OCI-LY3 (cell line): ENCODE results near the gene PTPRN2.

Experiments
- H2AFZ ChIP-seq: fragments of 200-600, 300-600 bp; shearing (Covaris generic); 2 replicates; pipeline ENCODE4 v1.6.0; 2014; ENCODE audit warnings: antibody characterized with exemption, low read depth, low read length
- H3K27ac ChIP-seq: fragments of 200-600, 300-600 bp; sonication (generic); 2 replicates; pipeline ENCODE4 v1.5.1; 2014; ENCODE audit warnings: mild to moderate bottlenecking, low read length, moderate library complexity, mixed read lengths
- H3K27me3 ChIP-seq: fragments of 200-600, 300-600 bp; sonication (generic); 2 replicates; pipeline ENCODE4 v1.6.1; 2014; ENCODE audit warnings: low read depth, low read length, mixed read lengths
- H3K36me3 ChIP-seq: fragments of 200-600, 300-600 bp; sonication (generic); replicated peaks from 2 replicates; pipeline ENCODE3; 2014; ENCODE audit warnings: low read depth, low read length, mixed read lengths
- H3K4me1 ChIP-seq: fragments of 300-600, 200-600 bp; sonication (generic); 2 replicates; pipeline ENCODE4 v1.6.1; 2014; ENCODE audit warnings: low read length, mixed read lengths
- H3K4me2 ChIP-seq: fragments of 200-600, 300-600 bp; sonication (generic); 2 replicates; pipeline ENCODE4 v1.6.1; 2014; ENCODE audit warnings: low read length, mixed read lengths
- H3K4me3 ChIP-seq: fragments of 300-600, 200-600 bp; sonication (generic); 2 replicates; pipeline ENCODE4 v1.5.1; 2014; ENCODE audit warnings: antibody characterized with exemption, mild to moderate bottlenecking, low read length, moderate library complexity
- H3K79me2 ChIP-seq: fragments of 300-600, 200-600 bp; shearing (Covaris generic); 2 replicates; pipeline ENCODE4 v1.6.1; 2014; ENCODE audit warnings: mild to moderate bottlenecking, low read length, mixed read lengths
- H3K9ac ChIP-seq: fragments of 300-600, 200-600 bp; shearing (Covaris generic); 2 replicates; pipeline ENCODE4 v1.6.0; 2014; ENCODE audit warnings: mild to moderate bottlenecking, low read length, moderate library complexity
- H3K9me3 ChIP-seq: fragments of 200-600, 300-600 bp; shearing (Covaris generic); 2 replicates; pipeline ENCODE4 v1.6.1; 2014; ENCODE audit warnings: low read length, mixed read lengths; ENCODE audit not compliant: insufficient read depth
- H4K20me1 ChIP-seq: fragments of 200-600, 300-600 bp; sonication (generic); 2 replicates; pipeline ENCODE4 v1.6.1; 2016; ENCODE audit warnings: low read length, mixed read lengths; ENCODE audit not compliant: insufficient read depth
- CTCF ChIP-seq: fragments of 200-600, 300-600 bp; sonication (generic); IDR thresholded peaks from 2 replicates; pipeline ENCODE4 v1.5.1; 2014; ENCODE audit warnings: antibody characterized with exemption, low read length, low read depth
- EZH2phosphoT487 ChIP-seq: fragments of 200-600 bp; shearing (Covaris generic); IDR thresholded peaks from 2 replicates; pipeline ENCODE4 v1.6.1; 2018; ENCODE audit warnings: antibody characterized with exemption, mixed run types, low read depth

PTPRN2 gene

GRCh38 chr7:157525491-157525915 is 1062.1 kb downstream of the PTPRN2 start:
- H3K27me3 ChIP-seq = no peaks in the 10 kb centered on the region
- TF ChIP-seq EZH2phosphoT487 (no peak), CTCF (no peak)
- H3K27ac ChIP-seq = no peak overlapping the region
- no peaks in the 10 kb centered on the region for H3K36me3 ChIP-seq
- H3K4me1 ChIP-seq = peaks cover 4% of the 10 kb centered on the region
- H4K20me1 ChIP-seq = no peaks in the 10 kb centered on the region
- no peak overlapping the region for H3K4me3 ChIP-seq
- H3K79me2 ChIP-seq = no peaks in the 10 kb centered on the region
- no peak overlapping the region for H2AFZ ChIP-seq
- H3K4me2 ChIP-seq = no peak overlapping the region
- no peaks in the 10 kb centered on the region for H3K9me3 ChIP-seq
- no peak overlapping the region for H3K9ac ChIP-seq

- Histone ChIP-seq H3K9ac (no peak overlapping the region), H3K9me3 (no peaks in the 10 kb centered on the region), H3K36me3 (no peaks in the 10 kb centered on the region), H3K27me3 (no peaks in the 10 kb centered on the region), H3K4me2 (no peak overlapping the region), H2AFZ (no peak overlapping the region), H3K4me3 (no peak overlapping the region), H3K27ac (no peak overlapping the region), H3K79me2 (no peaks in the 10 kb centered on the region), H3K4me1 (peaks cover 12% of the 10 kb centered on the region), H4K20me1 (no peaks in the 10 kb centered on the region)
- TF ChIP-seq EZH2phosphoT487 = no peak
- no peak for TF ChIP-seq CTCF
Measured at GRCh38 chr7:157524731-157525130, 1062.9 kb downstream of the PTPRN2 start.

- Histone ChIP-seq H3K9ac (no peak overlapping the region), H4K20me1 (no peaks in the 10 kb centered on the region), H3K4me1 (peaks cover 21% of the 10 kb centered on the region), H3K27ac (no peak overlapping the region), H2AFZ (no peak overlapping the region), H3K36me3 (no peaks in the 10 kb centered on the region), H3K79me2 (no peaks in the 10 kb centered on the region), H3K4me3 (no peak overlapping the region), H3K4me2 (no peak overlapping the region), H3K9me3 (no peaks in the 10 kb centered on the region), H3K27me3 (no peaks in the 10 kb centered on the region)
- TF ChIP-seq CTCF (no peak), EZH2phosphoT487 (no peak)
Measured at GRCh38 chr7:157523766-157524421, 1063.7 kb downstream of the PTPRN2 start.

- Histone ChIP-seq H3K9ac (no peak overlapping the region), H3K4me3 (no peak overlapping the region), H3K9me3 (no peaks in the 10 kb centered on the region), H4K20me1 (no peaks in the 10 kb centered on the region), H3K4me2 (no peak overlapping the region), H3K4me1 (peaks cover 22% of the 10 kb centered on the region), H2AFZ (no peak overlapping the region), H3K79me2 (no peaks in the 10 kb centered on the region), H3K27me3 (no peaks in the 10 kb centered on the region), H3K27ac (no peak overlapping the region), H3K36me3 (no peaks in the 10 kb centered on the region)
- TF ChIP-seq CTCF (no peak), EZH2phosphoT487 (no peak)
Measured at GRCh38 chr7:157523371-157523765, 1064.3 kb downstream of the PTPRN2 start.
